HepG2 (cell line): ENCODE measurements around the gene SNX15. TPM values are rescaled to one million over a fixed set of nuclear protein-coding genes. Genes with fewer than 3 reads are reported as not detected.

ENCODE experiments used
- ATAC-seq: fragments of 200-7000 bp; cut with Tn5 transposase; 3 replicates; pipeline ENCODE4 v1.9.1; 2020; ENCODE audit warnings: mild to moderate bottlenecking, moderate library complexity
- BruUV-seq: library from RNA; stranded (reverse); fragments of 400-500 nt; replicated peaks from 2 replicates; lab custom pipeline; 2021; lab: Mats Ljungman, UMichigan
- CTCF ChIA-PET: fragments of 300-600 bp; formaldehyde crosslinking; extraction: SDS; loops from one replicate; lab custom pipeline; 2021; ENCODE audit warnings: low total read pairs, inconsistent platforms, low intra/inter-chr PET ratio; lab: Yijun Ruan, JAX
- POLR2A ChIA-PET: fragments of 350-600 bp; sonication (Branson Sonifier 250); formaldehyde crosslinking; loops from one replicate; lab custom pipeline; 2020; ENCODE audit warnings: antibody characterized with exemption, inconsistent platforms; lab: Yijun Ruan, JAX
- DNase-seq: peaks from one replicate; pipeline ENCODE4 v3.0.0-alpha.2; 2015; ENCODE audit warnings: low spot score
- FAIRE-seq: peaks from 3 replicates; lab custom pipeline; 2011; peaks lifted over from hg19 to GRCh38; lab: Jason Lieb, UNC
- H2AFZ ChIP-seq: one replicate; pipeline ENCODE4 v1.6.1; 2011; ENCODE audit warnings: low read length, inconsistent platforms
- H3K27ac ChIP-seq: fragments of 300-600 bp; 3 replicates; pipeline ENCODE4 v1.8.0; 2011; ENCODE audit warnings: mixed run types, mild to moderate bottlenecking, mixed read lengths, low read length, inconsistent platforms; ENCODE audit not compliant: insufficient read depth; ENCODE audit errors: extremely low read length
- H3K27me3 ChIP-seq, 2 experiments: fragments of 200-600 bp in 1 of 2; 2 replicates in 1 of 2; 3 replicates in 1 of 2; pipeline versions ENCODE4 v1.6.0 to v1.8.0; 2011; ENCODE audit warnings: low read length in 2 of 2, mild to moderate bottlenecking in 2 of 2, moderate library complexity in 2 of 2, inconsistent platforms in 1 of 2; ENCODE audit not compliant: insufficient read depth in 2 of 2, control insufficient read depth in 1 of 2
- H3K36me3 ChIP-seq, 2 experiments: fragments of 200-600 bp in 1 of 2; replicated peaks in 1 of 2; 2 replicates in 1 of 2; 3 replicates in 1 of 2; pipeline versions ENCODE4 v1.5.1 to v1.8.0; 2011; ENCODE audit warnings: low read length in 2 of 2, inconsistent platforms in 1 of 2; ENCODE audit not compliant: insufficient read depth in 2 of 2, control insufficient read depth in 1 of 2
- H3K4me1 ChIP-seq: 2 replicates; pipeline ENCODE4 v1.5.1; 2012; ENCODE audit warnings: low read length, inconsistent platforms; ENCODE audit not compliant: insufficient read depth
- H3K4me2 ChIP-seq: 2 replicates; pipeline ENCODE4 v1.6.0; 2011; ENCODE audit warnings: low read depth, low read length, inconsistent platforms
- H3K4me3 ChIP-seq, 3 experiments: fragments of 200-600 bp in 1 of 3; sonication (generic), shearing (Covaris generic) in 1 of 3; replicated peaks in 1 of 3; 2 replicates each; pipeline ENCODE4 v1.5.1; 2011 to 2016; ENCODE audit warnings: low read length in 3 of 3, inconsistent platforms in 2 of 3, low read depth in 2 of 3, mild to moderate bottlenecking in 2 of 3, control low read depth in 1 of 3, mixed read lengths in 1 of 3; ENCODE audit not compliant: insufficient read depth in 1 of 3
- H3K79me2 ChIP-seq: one replicate; pipeline ENCODE4 v1.6.1; 2011; ENCODE audit warnings: low read length, inconsistent platforms; ENCODE audit not compliant: insufficient read depth
- H3K9ac ChIP-seq: 2 replicates; pipeline ENCODE4 v1.6.0; 2011; ENCODE audit warnings: mild to moderate bottlenecking, low read depth, low read length, inconsistent platforms; ENCODE audit not compliant: insufficient read depth
- H3K9me3 ChIP-seq: 2 replicates; pipeline ENCODE4 v1.5.1; 2012; ENCODE audit warnings: mild to moderate bottlenecking, low read length
- H4K20me1 ChIP-seq: 2 replicates; pipeline ENCODE4 v1.6.0; 2011; ENCODE audit warnings: inconsistent platforms, mild to moderate bottlenecking, low read length, moderate library complexity; ENCODE audit not compliant: insufficient read depth
- ARNTL ChIP-seq: sonication (generic); formaldehyde crosslinking; IDR thresholded peaks from 2 replicates; pipeline ENCODE4 v1.4.0; 2020; ENCODE audit warnings: mild to moderate bottlenecking, missing genetic modification reagents
- ATF7-NPFF ChIP-seq: sonication (generic); formaldehyde crosslinking; IDR thresholded peaks from 2 replicates; pipeline ENCODE4 v1.8.1; 2023; ENCODE audit warnings: mild to moderate bottlenecking, low read depth, missing genetic modification reagents, moderate library complexity
- GATAD2A ChIP-seq: IDR thresholded peaks from 2 replicates; pipeline ENCODE4 v1.6.1; 2016
- HDAC1 ChIP-seq: sonication (generic); formaldehyde crosslinking; IDR thresholded peaks from 2 replicates; pipeline ENCODE4 v1.5.1; 2020; ENCODE audit warnings: mild to moderate bottlenecking, missing genetic modification reagents
- PAX8 ChIP-seq: sonication (generic); formaldehyde crosslinking; IDR thresholded peaks from 2 replicates; pipeline ENCODE4 v1.8.0; 2022; ENCODE audit warnings: mild to moderate bottlenecking, missing genetic modification reagents, borderline replicate concordance
- SALL1 ChIP-seq: sonication (generic); formaldehyde crosslinking; IDR thresholded peaks from 2 replicates; pipeline ENCODE4 v1.8.0; 2022; ENCODE audit warnings: mild to moderate bottlenecking, missing genetic modification reagents
- SMC3 ChIP-seq: IDR thresholded peaks from 2 replicates; pipeline ENCODE4 v1.6.1; 2011; ENCODE audit warnings: low read length, improper control_type of control experiment
- TBP ChIP-seq: sonication (generic); formaldehyde crosslinking; IDR thresholded peaks from 2 replicates; pipeline ENCODE4 v1.5.0; 2020; ENCODE audit warnings: missing genetic modification reagents
- ZBTB10 ChIP-seq: sonication (generic); formaldehyde crosslinking; IDR thresholded peaks from 2 replicates; pipeline ENCODE4 v1.4.0; 2020; ENCODE audit warnings: missing genetic modification reagents, borderline replicate concordance
- ZKSCAN8 ChIP-seq: IDR thresholded peaks from 2 replicates; pipeline ENCODE4 v1.6.1; 2016; ENCODE audit warnings: borderline replicate concordance, missing genetic modification reagents, missing compliant biosample characterization
- ZMYM3 ChIP-seq: sonication (generic); formaldehyde crosslinking; IDR thresholded peaks from 2 replicates; pipeline ENCODE4 v1.5.1; 2020; ENCODE audit warnings: mild to moderate bottlenecking, missing genetic modification reagents
- ZNF143 ChIP-seq: sonication (generic); formaldehyde crosslinking; IDR thresholded peaks from 2 replicates; pipeline ENCODE4 v1.4.0; 2020; ENCODE audit warnings: missing genetic modification reagents
- ZNF205 ChIP-seq: IDR thresholded peaks from 2 replicates; pipeline ENCODE4 v1.6.1; 2018; ENCODE audit warnings: missing biosample characterization, missing genetic modification reagents
- ZNF224 ChIP-seq: sonication (generic); formaldehyde crosslinking; IDR thresholded peaks from 2 replicates; pipeline ENCODE4 v1.5.0; 2020; ENCODE audit warnings: mild to moderate bottlenecking, missing genetic modification reagents
- ZNF580 ChIP-seq: IDR thresholded peaks from 2 replicates; pipeline ENCODE4 v1.6.1; 2016; ENCODE audit warnings: low read depth, borderline replicate concordance
- ZNF704 ChIP-seq: sonication (generic); formaldehyde crosslinking; IDR thresholded peaks from 2 replicates; pipeline ENCODE4 v1.8.1; 2023; ENCODE audit warnings: mild to moderate bottlenecking, inconsistent platforms, moderate library complexity, missing genetic modification reagents, borderline replicate concordance
- ZNF709 ChIP-seq: sonication (generic); formaldehyde crosslinking; IDR thresholded peaks from 2 replicates; pipeline ENCODE4 v1.5.0; 2020; ENCODE audit warnings: mild to moderate bottlenecking, missing genetic modification reagents
- ZNF788 ChIP-seq: sonication (generic); formaldehyde crosslinking; IDR thresholded peaks from 2 replicates; pipeline ENCODE4 v1.5.0; 2020; ENCODE audit warnings: mild to moderate bottlenecking, missing genetic modification reagents, borderline replicate concordance
- WGBS: methylation state at CpG from one replicate; pipeline ENCODE4 v1.1.6; 2017; ENCODE audit warnings: low lambda C conversion rate; 5-methylcytosine and 5-hydroxymethylcytosine counted together
- in situ Hi-C: cut with HindIII; loops from 2 replicates; pipeline ENCODE4 v1.10.0; 2017; ENCODE audit warnings: low pct_unique_long_range_greater_than_20kb; ENCODE audit not compliant: extremely low pct_ligation_motif_present
- intact Hi-C: fragments of 100-400 bp; cut with micrococcal nuclease; formaldehyde crosslinking; loops from one replicate; pipeline ENCODE4 v1.10.0; 2022; ENCODE audit not compliant: unreplicated experiment
- polyA plus RNA-seq, 8 experiments: library from polyadenylated mRNA; depleted of rRNA in 3 of 8; stranded (reverse) in 7 of 8; unstranded in 1 of 8; fragments of >200 nt; fragmentation: Illumina TruSeq in 4 of 8; extraction: Trizol in 4 of 8; gene quantifications; 2 replicates each; pipeline versions ENCODE4 v1.2.1 to v1.2.3, GENCODE V29; 2011 to 2016; ENCODE audit warnings: low read depth in 4 of 8, missing spikeins in 1 of 8, mixed read lengths in 1 of 8; ENCODE audit not compliant: insufficient read depth in 1 of 8
- total RNA-seq, 5 experiments: library from RNA; depleted of rRNA; stranded (reverse); fragments of >200 nt; fragmentation: Illumina TruSeq; extraction: Trizol; gene quantifications; 2 replicates each; pipeline ENCODE4 v1.2.3, GENCODE V29; 2016; ENCODE audit warnings: low read depth in 1 of 5

The SNX15 gene
- total and polyA plus RNA-seq, 2 of the 13 experiments (the other 11 are each of a cell fraction or from before 2014, with no cell fraction given), result 19.1 to 22.6 TPM

DNA sequence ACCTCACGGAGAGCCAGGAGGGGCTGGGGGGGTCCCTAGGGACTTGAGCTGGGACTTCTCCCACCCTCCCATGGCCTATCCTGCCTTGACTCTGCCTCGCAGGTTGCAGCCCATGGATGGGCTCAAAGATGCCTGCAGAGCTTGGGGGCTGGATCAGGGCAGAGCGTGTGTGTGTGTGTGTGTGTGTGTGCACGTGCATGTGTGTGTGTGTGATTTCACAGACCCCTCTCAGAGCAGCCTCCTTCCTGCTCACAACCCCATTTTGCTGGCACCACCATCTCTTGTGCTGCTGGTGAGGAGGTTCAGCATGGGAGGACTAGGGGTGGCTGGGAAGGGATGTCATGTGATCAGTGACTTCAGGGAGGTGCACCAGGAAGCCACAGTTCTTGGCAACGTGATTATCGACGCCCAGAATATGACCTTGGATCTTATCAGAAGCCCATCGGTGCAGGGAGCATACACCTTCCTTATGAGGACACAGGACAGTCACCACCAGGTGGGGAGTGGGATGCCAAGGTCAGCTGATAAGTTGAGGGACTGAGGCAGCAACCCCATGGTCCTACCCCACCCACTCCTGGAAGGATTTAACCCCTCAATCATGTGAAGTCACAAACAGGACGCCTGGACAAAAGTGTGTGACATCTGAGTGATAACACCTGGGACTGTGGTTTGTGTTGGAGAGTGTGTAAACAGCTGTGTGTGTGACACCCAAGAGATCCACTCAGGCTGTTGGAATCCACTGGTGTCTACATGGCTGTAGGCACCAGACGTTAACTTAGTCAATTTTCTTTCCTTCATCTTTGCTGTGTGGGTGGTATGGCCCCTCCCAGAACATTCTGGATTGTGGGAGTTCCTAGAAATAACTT, 33.0 kb downstream of the SNX15 start (continued):
- 0 out of 2 replicates have a peak, but pooled peaks have one; percentile 9 for TF ChIP-seq ZMYM3 (CRISPR knock-in tag)
- TF ChIP-seq GATAD2A (CRISPR knock-in tag), result 0 out of 2 replicates have a peak, but pooled peaks have one; percentile 10
- TF ChIP-seq ZNF143 (CRISPR knock-in tag), result peak; percentile 59; the same call in 1 of the 2 replicates
- TF ChIP-seq TBP (CRISPR knock-in tag), result no peak
- TF ChIP-seq ZNF788, result no peak

- Histone ChIP-seq H3K36me3 (no peaks in the 10 kb centered on the region), H3K27ac (no peak overlapping the region), H3K27me3 (no peaks in the 10 kb centered on the region), H3K9me3 (no peaks in the 10 kb centered on the region), H3K4me3 (no peak overlapping the region), H3K79me2 (no peaks in the 10 kb centered on the region), H3K4me1 (peaks cover 82% of the 10 kb centered on the region), H4K20me1 (no peaks in the 10 kb centered on the region), H3K9ac (no peak overlapping the region), H2AFZ (no peak overlapping the region), H3K4me2 (0 out of 2 replicates have a peak overlapping the region, but pooled peaks have one; percentile 25)
- BruUV-seq, result no TSS peak
- FAIRE-seq (no peak), DNase-seq (peak; percentile 42), ATAC-seq (peak; percentile 56)
- intact Hi-C loops (loop anchor here (1.0 kb wide), 1 partner anchor 34 kb away; the partner anchor contains the start of gene SNX15), in situ Hi-C loops (no loop called here)
- CTCF ChIA-PET, result interaction anchor here (1.2 to 1.9 kb wide), 2 partner anchors 33 to 47 kb away, joined by 6 read pairs; partner anchors contain the start of genes ARL2 and SNX15
- POLR2A ChIA-PET, result interaction anchor here (3.5 kb wide), 1 partner anchor 8 kb away, joined by 21 read pairs; no protein-coding TSS in a partner anchor
- 54% methylated on average over 8 of the region's 9 CpGs for WGBS
- TF ChIP-seq ZNF224 (CRISPR knock-in tag), result no peak
- 0 out of 2 replicates have a peak, but pooled peaks have one; percentile 21 for TF ChIP-seq SALL1 (CRISPR knock-in tag)
- TF ChIP-seq HDAC1 (CRISPR knock-in tag), result no peak
- TF ChIP-seq SMC3, result peak; percentile 60
- TF ChIP-seq ATF7-NPFF (CRISPR knock-in tag), result no peak
- TF ChIP-seq ARNTL (CRISPR knock-in tag), result no peak
- TF ChIP-seq ZNF709 (CRISPR knock-in tag), result no peak
- no peak for TF ChIP-seq ZKSCAN8 (CRISPR knock-in tag)
- no peak for TF ChIP-seq PAX8 (CRISPR knock-in tag)
- TF ChIP-seq ZNF704, result no peak
- no peak for TF ChIP-seq ZBTB10
- TF ChIP-seq ZNF205 (CRISPR knock-in tag), result no peak
- no peak for TF ChIP-seq ZNF580 (CRISPR knock-in tag)
Measured at GRCh38 chr11:65060913-65061408, 33.7 kb downstream of the SNX15 start.
